Measurements from ENCODE around the gene SCART1. TPM values are rescaled to one million over a fixed set of nuclear protein-coding genes. Genes with fewer than 3 reads are reported as not detected.
"Not testable (repeated sequence)": the region's sequence is repeated elsewhere in the genome, so short reads cannot be mapped to it uniquely, and the experiment has no call there.

SCART1 gene
- total RNA-seq = 1 to 10 TPM in 5 of 8 experiments, under 1 TPM in 3; 0.43 to 6.3 (median 1.2) TPM

- in situ Hi-C loops (cut with MboI; ENCODE audit: low pct_unique_long_range_greater_than_20kb in 2 of 9, low sequenced_read_pairs in 9 of 9, unreplicated experiment in 9 of 9) = no loop called here
- 0 to 80% (median 60%) methylated on average over 1 to 6 of the region's 11 CpGs; no CpG with 5 or more reads in 6 of the 10 experiments for WGBS, 10 experiments
- H3K4me1 ChIP-seq (replicated peaks in 1 of 2) = no peaks in the 10 kb centered on the region
- no peak for ATAC-seq (replicated peaks in 6 of 8)
- no peak within 1 kb of the TSS for H3K27ac ChIP-seq
- H3K4me3 ChIP-seq = no peak within 1 kb of the TSS
Measured at GRCh38 chr10:133453516-133454203, at the start of gene SCART1. SCART1 (plus strand) TSS chr10:133453945; CDS start chr10:133453998, 53 bp downstream.

- Histone ChIP-seq H3K4me3 (no peak overlapping the region), H3K27ac (no peak overlapping the region), H3K4me1 (replicated peaks in 1 of 2) (no peaks in the 10 kb centered on the region)
- 17 to 100% (median 63%) methylated on average over 1 to 2 of the region's 2 CpGs; no CpG with 5 or more reads in 2 of the 10 experiments for WGBS, 10 experiments
- in situ Hi-C loops (cut with MboI; ENCODE audit: low pct_unique_long_range_greater_than_20kb in 2 of 9, low sequenced_read_pairs in 9 of 9, unreplicated experiment in 9 of 9) = no loop called here
- ATAC-seq (replicated peaks in 6 of 8) = no peak
Measured at GRCh38 chr10:133405272-133405671, 48.5 kb upstream of the SCART1 start.

- WGBS, 10 experiments = 80 to 99% (median 93%) methylated on average over 2 to 8 of the region's 8 CpGs
- Histone ChIP-seq H3K4me3 (no peak overlapping the region), H3K4me1 (replicated peaks in 1 of 2) (no peaks in the 10 kb centered on the region), H3K27ac (no peak overlapping the region)
- ATAC-seq (replicated peaks in 6 of 8) = peak in 2 of 8 experiments; percentile 53 to 60
- in situ Hi-C loops (cut with MboI; ENCODE audit: low pct_unique_long_range_greater_than_20kb in 2 of 9, low sequenced_read_pairs in 9 of 9, unreplicated experiment in 9 of 9) = no loop called here
Measured at GRCh38 chr10:133405844-133406527, 47.8 kb upstream of the SCART1 start.

GRCh38 chr10:133411523-133412380, 42.0 kb upstream of the SCART1 start:
- no peak overlapping the region for H3K4me3 ChIP-seq
- no peak for ATAC-seq (replicated peaks in 6 of 8)
- no peak overlapping the region for H3K27ac ChIP-seq
- 82 to 100% (median 98%) methylated on average over 3 to 7 of the region's 7 CpGs for WGBS, 10 experiments
- H3K4me1 ChIP-seq (replicated peaks in 1 of 2) = no peaks in the 10 kb centered on the region
- in situ Hi-C loops (cut with MboI; ENCODE audit: low pct_unique_long_range_greater_than_20kb in 2 of 9, low sequenced_read_pairs in 9 of 9, unreplicated experiment in 9 of 9) = no loop called here

GRCh38 chr10:133412381-133412711, 41.4 kb upstream of the SCART1 start:
- Histone ChIP-seq H3K4me1 (replicated peaks in 1 of 2) (no peaks in the 10 kb centered on the region), H3K4me3 (no peak overlapping the region), H3K27ac (no peak overlapping the region)
- no peak for ATAC-seq (replicated peaks in 6 of 8)
- in situ Hi-C loops (cut with MboI; ENCODE audit: low pct_unique_long_range_greater_than_20kb in 2 of 9, low sequenced_read_pairs in 9 of 9, unreplicated experiment in 9 of 9) = no loop called here

GRCh38 chr10:133414401-133414800, 39.3 kb upstream of the SCART1 start:
- H3K27ac ChIP-seq; in situ Hi-C loops (cut with MboI; ENCODE audit: low pct_unique_long_range_greater_than_20kb in 2 of 9, low sequenced_read_pairs in 9 of 9, unreplicated experiment in 9 of 9); H3K4me3 ChIP-seq; ATAC-seq (replicated peaks in 6 of 8); H3K4me1 ChIP-seq (replicated peaks in 1 of 2): not testable (repeated sequence)
- 95% methylated on average over 4 of the region's 23 CpGs; no CpG with 5 or more reads in 9 of the 10 experiments for WGBS, 10 experiments

- 88 to 100% (median 100%) methylated on average over 1 to 10 of the region's 25 CpGs; no CpG with 5 or more reads in 2 of the 10 experiments for WGBS, 10 experiments
- Histone ChIP-seq H3K4me3 (no peak overlapping the region), H3K27ac (no peak overlapping the region), H3K4me1 (replicated peaks in 1 of 2) (no peaks in the 10 kb centered on the region)
- ATAC-seq (replicated peaks in 6 of 8) = no peak
- in situ Hi-C loops (cut with MboI; ENCODE audit: low pct_unique_long_range_greater_than_20kb in 2 of 9, low sequenced_read_pairs in 9 of 9, unreplicated experiment in 9 of 9) = no loop called here
Measured at GRCh38 chr10:133415752-133416151, 38.0 kb upstream of the SCART1 start.

GRCh38 chr10:133418289-133418993, 35.3 kb upstream of the SCART1 start:
- no peak overlapping the region for H3K27ac ChIP-seq
- peaks cover 0 to 4% of the 10 kb centered on the region in 2 donors for H3K4me1 ChIP-seq (replicated peaks in 1 of 2)
- in situ Hi-C loops (cut with MboI; ENCODE audit: low pct_unique_long_range_greater_than_20kb in 2 of 9, low sequenced_read_pairs in 9 of 9, unreplicated experiment in 9 of 9) = no loop called here
- no peak for ATAC-seq (replicated peaks in 6 of 8)
- no peak overlapping the region for H3K4me3 ChIP-seq
- 80 to 100% (median 94%) methylated on average over 2 to 11 of the region's 14 CpGs; no CpG with 5 or more reads in 5 of the 10 experiments for WGBS, 10 experiments

- WGBS, 10 experiments = 73 to 100% (median 98%) methylated on average over 1 to 9 of the region's 34 CpGs; no CpG with 5 or more reads in 7 of the 10 experiments
- Histone ChIP-seq H3K27ac (no peak overlapping the region), H3K4me1 (replicated peaks in 1 of 2) (peaks cover 0 to 4% of the 10 kb centered on the region in 2 donors), H3K4me3 (no peak overlapping the region)
- in situ Hi-C loops (cut with MboI; ENCODE audit: low pct_unique_long_range_greater_than_20kb in 2 of 9, low sequenced_read_pairs in 9 of 9, unreplicated experiment in 9 of 9) = no loop called here
- no peak for ATAC-seq (replicated peaks in 6 of 8)
Measured at GRCh38 chr10:133419211-133419950, 34.4 kb upstream of the SCART1 start.

GRCh38 chr10:133420028-133420427, 33.7 kb upstream of the SCART1 start:
- no peak for ATAC-seq (replicated peaks in 6 of 8)
- in situ Hi-C loops (cut with MboI; ENCODE audit: low pct_unique_long_range_greater_than_20kb in 2 of 9, low sequenced_read_pairs in 9 of 9, unreplicated experiment in 9 of 9) = no loop called here
- Histone ChIP-seq H3K4me3 (no peak overlapping the region), H3K27ac (no peak overlapping the region), H3K4me1 (replicated peaks in 1 of 2) (peaks cover 0 to 4% of the 10 kb centered on the region in 2 donors)
- 88 to 98% (median 90%) methylated on average over 2 to 10 of the region's 17 CpGs; no CpG with 5 or more reads in 4 of the 10 experiments for WGBS, 10 experiments

- 80 to 100% (median 100%) methylated on average over 1 to 3 of the region's 6 CpGs; no CpG with 5 or more reads in 5 of the 10 experiments for WGBS, 10 experiments
Measured at GRCh38 chr10:133420579-133420978, 33.2 kb upstream of the SCART1 start.

More at GRCh38 chr10:133420579-133420978, 33.2 kb upstream of the SCART1 start:
- H3K27ac ChIP-seq = no peak overlapping the region
- peaks cover 0 to 4% of the 10 kb centered on the region in 2 donors for H3K4me1 ChIP-seq (replicated peaks in 1 of 2)
- H3K4me3 ChIP-seq = no peak overlapping the region
- in situ Hi-C loops (cut with MboI; ENCODE audit: low pct_unique_long_range_greater_than_20kb in 2 of 9, low sequenced_read_pairs in 9 of 9, unreplicated experiment in 9 of 9) = no loop called here
- no peak for ATAC-seq (replicated peaks in 6 of 8)

Measured in motor neuron (in vitro differentiated cells).